ENCODE data around the gene FBXW11. TPM values are rescaled to one million over a fixed set of nuclear protein-coding genes. Genes with fewer than 3 reads are reported as not detected.

FBXW11 gene
- total and polyA plus RNA-seq, 10 of the 15 experiments (the other 5 are each of a cell fraction or from before 2014, with no cell fraction given) = 4.3 to 61.5 (median 40.0) TPM

GRCh38 chr5:171979606-171980005, 26.8 kb downstream of the FBXW11 start:
- H2AFZ ChIP-seq (ENCODE audit: control insufficient read depth, low read depth, low read length) = no peak overlapping the region
- H3K36me3 ChIP-seq (ENCODE audit: control insufficient read depth in 2 of 2, insufficient read depth in 2 of 2, low read length in 1 of 2) = peaks cover 0 to 6% of the 10 kb centered on the region in 2 experiments; a peak in 1 of 4 replicates
- no peak overlapping the region for H3K27ac ChIP-seq (ENCODE audit: control insufficient read depth, insufficient read depth)
- peaks cover 89% of the 10 kb centered on the region for H3K79me2 ChIP-seq (ENCODE audit: control insufficient read depth, insufficient read depth, low read length)
- ChIA-PET POLR2A (no interaction called here), RAD21 (ENCODE audit: unreplicated experiment) (interaction anchor here (1.0 kb wide), 1 partner anchor 27 kb away, joined by 3 read pairs; the partner anchor contains the start of gene FBXW11), CTCF (no interaction called here), SMC1A (ENCODE audit: uncharacterized antibody, unreplicated experiment) (no interaction called here)
- 98% methylated on average over 8 of the region's 8 CpGs for WGBS (ENCODE audit: insufficient coverage, insufficient replicate concordance, low lambda C conversion rate, missing lambda C conversion rate)
- no peak for ATAC-seq
- in situ Hi-C loops (cut with MboI) = no loop called here
- intact Hi-C loops (cut with micrococcal nuclease; ENCODE audit: unreplicated experiment) = no loop called here
- H3K4me1 ChIP-seq (ENCODE audit: control insufficient read depth, insufficient read depth, low read length) = peaks cover 47% of the 10 kb centered on the region
- no peaks in the 10 kb centered on the region for H4K20me1 ChIP-seq (ENCODE audit: control insufficient read depth, insufficient read depth)
- no peaks in the 10 kb centered on the region for H3K27me3 ChIP-seq (replicated peaks in 1 of 2; ENCODE audit: control insufficient read depth in 2 of 2, insufficient read depth in 2 of 2, low read length in 1 of 2)
- H3K4me3 ChIP-seq = no peak overlapping the region
- peaks cover 16% of the 10 kb centered on the region for H3K9me3 ChIP-seq (replicated peaks; ENCODE audit: control insufficient read depth, insufficient read depth, low read length)
- no peak for FAIRE-seq
- no peak for DNase-seq (ENCODE audit: low read depth, low spot score)
- no TSS peak for BruUV-seq (replicated peaks)
- H3K9ac ChIP-seq (ENCODE audit: control insufficient read depth, insufficient read depth, low read length) = no peak overlapping the region
- peak; percentile 95 for TF ChIP-seq KLF5 (IDR thresholded peaks at IDR 0.05; ENCODE audit: partially characterized antibody)
- TF ChIP-seq RELB (IDR thresholded peaks at IDR 0.05; ENCODE audit: low read depth) = peak; percentile 66; the same call in 1 of the 2 replicates
- TF ChIP-seq ZNF217 (IDR thresholded peaks at IDR 0.05) = peak; percentile 27; the same call in 1 of the 2 replicates
- TF ChIP-seq ZBTB33 (IDR thresholded peaks at IDR 0.05) = peak; percentile 82; the same call in 1 of the 2 replicates
- TF ChIP-seq CBX3 (IDR thresholded peaks at IDR 0.05; ENCODE audit: borderline replicate concordance, low read depth) = peak; percentile 86; the same call in 1 of the 2 replicates
- no peak for TF ChIP-seq KAT2A (conservative IDR thresholded peaks at IDR 0.05; ENCODE audit: control insufficient read depth, low read depth, low read length)
- no peak for TF ChIP-seq ATF3 (IDR thresholded peaks at IDR 0.05; ENCODE audit: borderline replicate concordance, extremely low read depth, low read depth, low read length)
- TF ChIP-seq CBX5 (IDR thresholded peaks at IDR 0.05; ENCODE audit: low read depth) = peak; percentile 99
- H3K4me2 ChIP-seq (ENCODE audit: control insufficient read depth, insufficient read depth) = no peak overlapping the region
